Sigmoid colon (tissue), 4 donors: ENCODE data around the gene C17orf100.

Experiments
- CTCF ChIP-seq, 4 experiments: fragments of 450-650 bp in 3 of 4; fragments of 200-600 bp in 1 of 4; IDR thresholded peaks; one replicate each; pipeline ENCODE4 v1.5.1; 2016 to 2019; ENCODE audit warnings: antibody characterized with exemption in 4 of 4, mild to moderate bottlenecking in 3 of 4, moderate library complexity in 2 of 4
- EP300 ChIP-seq, 4 donors: sonication (generic); formaldehyde crosslinking; IDR thresholded peaks; one replicate each; pipeline ENCODE4 v1.6.1; 2017; ENCODE audit warnings: antibody characterized with exemption in 4 of 4
- POLR2A ChIP-seq, 2 donors: fragments of 450-650 bp; IDR thresholded peaks; one replicate each; pipeline ENCODE4 v1.6.1; 2016; ENCODE audit warnings: antibody characterized with exemption in 2 of 2, mild to moderate bottlenecking in 2 of 2, moderate library complexity in 2 of 2
- POLR2AphosphoS5 ChIP-seq, 4 donors: sonication (generic); formaldehyde crosslinking; IDR thresholded peaks; one replicate each; pipeline ENCODE4 v1.6.1; 2017; ENCODE audit warnings: antibody characterized with exemption in 4 of 4

- TF ChIP-seq POLR2AphosphoS5 (IDR thresholded peaks at IDR 0.05) (no peak), POLR2A (IDR thresholded peaks at IDR 0.05) (no peak), CTCF (IDR thresholded peaks at IDR 0.05) (no peak), EP300 (IDR thresholded peaks at IDR 0.05) (no peak)
These were observed 25.7 kb downstream of the C17orf100 start for GRCh38 chr17:6677158-6677831.
